ENCODE data around the gene MYOCD.
"Not testable (repeated sequence)": the region's sequence is repeated elsewhere in the genome, so short reads cannot be mapped to it uniquely, and the experiment has no call there.

MYOCD gene

GRCh38 chr17:12665263-12666210, at the start of gene MYOCD:
Gene MYOCD, plus strand, starts transcription at chr17:12665890. Its CDS starts 299 bp downstream, at chr17:12666189.
- DNase-seq (ENCODE audit: low read depth in 1 of 2, low spot score in 1 of 2), result no peak

GRCh38 chr17:12616161-12616560, 49.5 kb upstream of the MYOCD start:
- no peak for DNase-seq (ENCODE audit: low read depth in 1 of 2, low spot score in 1 of 2)

- DNase-seq (ENCODE audit: low read depth in 1 of 2, low spot score in 1 of 2), result no peak
Measured at GRCh38 chr17:12618557-12618956, 47.1 kb upstream of the MYOCD start.

- DNase-seq (ENCODE audit: low read depth in 1 of 2, low spot score in 1 of 2), result no peak
Measured at GRCh38 chr17:12619459-12620199, 46.1 kb upstream of the MYOCD start.

GRCh38 chr17:12620200-12620720, 45.4 kb upstream of the MYOCD start:
- DNase-seq (ENCODE audit: low read depth in 1 of 2, low spot score in 1 of 2), result no peak

GRCh38 chr17:12622726-12623125, 43.0 kb upstream of the MYOCD start:
- DNase-seq (ENCODE audit: low read depth in 1 of 2, low spot score in 1 of 2), result no peak

- no peak for DNase-seq (ENCODE audit: low read depth in 1 of 2, low spot score in 1 of 2)
Measured at GRCh38 chr17:12623220-12623848, 42.4 kb upstream of the MYOCD start.

- no peak for DNase-seq (ENCODE audit: low read depth in 1 of 2, low spot score in 1 of 2)
Measured at GRCh38 chr17:12624211-12624610, 41.5 kb upstream of the MYOCD start.

GRCh38 chr17:12625092-12625491, 40.6 kb upstream of the MYOCD start:
- no peak for DNase-seq (ENCODE audit: low read depth in 1 of 2, low spot score in 1 of 2)

GRCh38 chr17:12627177-12627629, 38.5 kb upstream of the MYOCD start:
- DNase-seq (ENCODE audit: low read depth in 1 of 2, low spot score in 1 of 2), result no peak

- DNase-seq (ENCODE audit: low read depth in 1 of 2, low spot score in 1 of 2), result no peak
Measured at GRCh38 chr17:12627781-12628451, 37.8 kb upstream of the MYOCD start.

GRCh38 chr17:12631076-12631475, 34.6 kb upstream of the MYOCD start:
- no peak for DNase-seq (ENCODE audit: low read depth in 1 of 2, low spot score in 1 of 2)

GRCh38 chr17:12632785-12633184, 32.9 kb upstream of the MYOCD start:
- no peak for DNase-seq (ENCODE audit: low read depth in 1 of 2, low spot score in 1 of 2)

GRCh38 chr17:12634789-12635414, 30.8 kb upstream of the MYOCD start:
- DNase-seq (ENCODE audit: low read depth in 1 of 2, low spot score in 1 of 2), result no peak

- DNase-seq (ENCODE audit: low read depth in 1 of 2, low spot score in 1 of 2), result not testable (repeated sequence)
Measured at GRCh38 chr17:12635996-12636395, 29.7 kb upstream of the MYOCD start.

- no peak for DNase-seq (ENCODE audit: low read depth in 1 of 2, low spot score in 1 of 2)
Measured at GRCh38 chr17:12637015-12637414, 28.7 kb upstream of the MYOCD start.

- DNase-seq (ENCODE audit: low read depth in 1 of 2, low spot score in 1 of 2), result no peak
Measured at GRCh38 chr17:12637745-12638651, 27.7 kb upstream of the MYOCD start.

- DNase-seq (ENCODE audit: low read depth in 1 of 2, low spot score in 1 of 2), result no peak
Measured at GRCh38 chr17:12640364-12640763, 25.3 kb upstream of the MYOCD start.

GRCh38 chr17:12641084-12641483, 24.6 kb upstream of the MYOCD start:
- DNase-seq (ENCODE audit: low read depth in 1 of 2, low spot score in 1 of 2), result no peak
